BLaER1 treated with 17β-estradiol and CSF1 and Interleukin-3, amounts not matched to agents 10 nM and 100 nM (cell line): ENCODE results near the gene SIPA1L3.
A peak's percentile ranks its signal among the peaks of the same experiment; 100 is the strongest.

Experiments used
- H3K27ac ChIP-seq, 11 experiments: shearing (Covaris generic); formaldehyde crosslinking; 2 replicates each; pipeline ENCODE4 v1.8.1; 2022
- H3K27me3 ChIP-seq, 11 experiments: shearing (Covaris generic); formaldehyde crosslinking; 2 replicates each; pipeline ENCODE4 v1.8.1; 2022
- H3K36me3 ChIP-seq, 11 experiments: shearing (Covaris generic); formaldehyde crosslinking; 2 replicates each; pipeline ENCODE4 v1.8.1; 2022
- H3K4me1 ChIP-seq, 10 experiments: shearing (Covaris generic); formaldehyde crosslinking; 2 replicates each; pipeline ENCODE4 v1.8.1; 2022
- H3K4me2 ChIP-seq, 11 experiments: shearing (Covaris generic); formaldehyde crosslinking; 2 replicates each; pipeline ENCODE4 v1.8.1; 2022
- H3K4me3 ChIP-seq, 10 experiments: shearing (Covaris generic); formaldehyde crosslinking; 2 replicates each; pipeline ENCODE4 v1.8.1; 2022
- H3K9ac ChIP-seq, 11 experiments: shearing (Covaris generic); formaldehyde crosslinking; 2 replicates each; pipeline ENCODE4 v1.8.1; 2022
- H3K9me3 ChIP-seq, 11 experiments: shearing (Covaris generic); formaldehyde crosslinking; replicated peaks in 1 of 11; 2 replicates each; pipeline ENCODE4 v1.8.1; 2022
- H4K20me1 ChIP-seq, 11 experiments: shearing (Covaris generic); formaldehyde crosslinking; 2 replicates each; pipeline ENCODE4 v1.8.1; 2022
- Cebpa-rat ChIP-seq, 11 experiments: shearing (Covaris generic); IDR thresholded peaks; 2 replicates each; pipeline ENCODE4 v1.8.1; 2022

SIPA1L3 gene

DNA sequence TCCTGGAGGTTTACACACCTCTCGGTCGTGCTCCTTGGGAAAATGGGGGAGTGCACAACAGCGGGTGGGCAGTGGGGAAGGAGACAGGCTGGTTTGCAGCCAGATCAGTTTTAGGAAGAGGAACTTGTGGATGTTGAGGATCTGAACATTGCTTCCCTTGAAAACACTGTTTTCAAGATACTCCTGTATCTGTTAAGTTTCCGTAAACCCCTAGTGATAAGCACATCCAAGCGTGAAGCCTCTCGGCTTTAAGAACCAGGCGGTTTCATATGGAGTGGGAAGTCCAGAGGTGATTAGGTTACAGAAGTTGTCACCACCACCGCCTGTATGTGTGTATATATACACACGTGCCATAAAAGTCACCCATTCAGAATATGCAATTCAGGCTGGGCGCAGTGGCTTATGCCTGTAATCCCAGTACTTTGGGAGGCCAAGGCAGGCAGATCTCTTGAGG, 47.4 kb downstream of the SIPA1L3 start:
- no peak overlapping the region for H3K4me3 ChIP-seq
- no peaks in the 10 kb centered on the region for H3K27me3 ChIP-seq
- peaks cover 0 to 22% (median 0%) of the 10 kb centered on the region in 11 experiments; a peak in 4 of 22 replicates for H4K20me1 ChIP-seq
- TF ChIP-seq Cebpa-rat (IDR thresholded peaks at IDR 0.05): no peak
- no peak overlapping the region for H3K9ac ChIP-seq
- H3K36me3 ChIP-seq: peaks cover 0 to 19% (median 5%) of the 10 kb centered on the region in 11 experiments; a peak in 10 of 22 replicates
- peak overlapping the region in 2 of 11 experiments; percentile 21 to 23; a peak in 1 of 22 replicates for H3K4me2 ChIP-seq
- peaks cover 4 to 17% (median 14%) of the 10 kb centered on the region in 11 experiments; a peak in 19 of 22 replicates for H3K9me3 ChIP-seq
- peaks cover 5 to 37% (median 17%) of the 10 kb centered on the region in 10 experiments for H3K4me1 ChIP-seq
- no peak overlapping the region for H3K27ac ChIP-seq

DNA sequence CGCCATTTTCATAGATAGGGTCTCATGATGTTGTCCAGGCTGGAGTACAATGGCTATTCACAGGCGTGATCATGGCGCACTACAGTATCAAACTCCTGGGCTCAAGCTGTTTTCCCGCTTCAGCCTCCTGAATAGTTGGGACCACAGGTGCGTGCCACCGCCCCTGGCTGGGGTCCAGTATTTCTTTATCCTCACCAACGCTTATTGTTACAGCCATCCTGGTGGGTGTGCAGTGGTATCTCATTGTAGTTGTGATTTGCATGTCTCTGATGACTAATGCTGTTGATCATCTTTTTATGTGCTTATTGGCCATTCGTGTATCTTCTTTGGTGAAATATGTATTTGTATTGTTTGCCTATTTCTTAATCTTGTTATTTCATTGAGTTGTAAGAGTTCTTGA, 49.0 kb downstream of the SIPA1L3 start:
- Histone ChIP-seq H3K4me2 (no peak overlapping the region), H3K9me3 (peaks cover 9 to 25% (median 21%) of the 10 kb centered on the region in 11 experiments), H3K9ac (no peak overlapping the region), H3K4me1 (peaks cover 11 to 30% (median 19%) of the 10 kb centered on the region in 10 experiments), H3K27ac (no peak overlapping the region), H3K4me3 (no peak overlapping the region), H3K36me3 (peaks cover 0 to 12% (median 5%) of the 10 kb centered on the region in 11 experiments; a peak in 12 of 22 replicates), H3K27me3 (no peaks in the 10 kb centered on the region), H4K20me1 (peaks cover 0 to 15% (median 0%) of the 10 kb centered on the region in 11 experiments; a peak in 4 of 22 replicates)
- TF ChIP-seq Cebpa-rat (IDR thresholded peaks at IDR 0.05): no peak

DNA sequence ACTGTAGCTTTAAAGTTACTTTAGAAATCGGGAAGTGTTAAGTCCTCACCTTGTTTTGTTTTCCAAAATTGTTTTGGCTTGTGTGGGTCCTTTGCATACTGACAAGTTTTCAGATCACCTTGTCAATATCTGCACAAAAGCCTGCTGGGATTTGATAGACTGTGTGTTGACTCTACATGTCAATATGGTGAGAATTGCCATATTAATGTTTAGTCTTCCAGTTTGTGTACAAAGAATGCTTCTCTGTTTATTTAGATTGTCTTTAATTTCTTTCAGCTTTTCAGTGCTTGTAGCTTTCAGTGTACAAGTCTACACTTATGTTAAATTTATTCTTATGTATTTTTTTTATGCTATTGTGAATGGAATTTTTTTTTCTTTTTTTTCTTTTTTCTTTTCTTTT, 50.2 kb downstream of the SIPA1L3 start:
- H3K27me3 ChIP-seq: no peaks in the 10 kb centered on the region
- H4K20me1 ChIP-seq: peaks cover 0 to 14% (median 0%) of the 10 kb centered on the region in 11 experiments; a peak in 4 of 22 replicates
- TF ChIP-seq Cebpa-rat (IDR thresholded peaks at IDR 0.05): no peak
- H3K4me1 ChIP-seq: peaks cover 13 to 21% (median 16%) of the 10 kb centered on the region in 10 experiments
- H3K9ac ChIP-seq: no peak overlapping the region
- no peak overlapping the region for H3K4me3 ChIP-seq
- H3K9me3 ChIP-seq: peaks cover 16 to 37% (median 32%) of the 10 kb centered on the region in 11 experiments
- H3K27ac ChIP-seq: no peak overlapping the region
- H3K4me2 ChIP-seq: no peak overlapping the region
- peaks cover 0 to 19% (median 10%) of the 10 kb centered on the region in 11 experiments; a peak in 12 of 22 replicates for H3K36me3 ChIP-seq

DNA sequence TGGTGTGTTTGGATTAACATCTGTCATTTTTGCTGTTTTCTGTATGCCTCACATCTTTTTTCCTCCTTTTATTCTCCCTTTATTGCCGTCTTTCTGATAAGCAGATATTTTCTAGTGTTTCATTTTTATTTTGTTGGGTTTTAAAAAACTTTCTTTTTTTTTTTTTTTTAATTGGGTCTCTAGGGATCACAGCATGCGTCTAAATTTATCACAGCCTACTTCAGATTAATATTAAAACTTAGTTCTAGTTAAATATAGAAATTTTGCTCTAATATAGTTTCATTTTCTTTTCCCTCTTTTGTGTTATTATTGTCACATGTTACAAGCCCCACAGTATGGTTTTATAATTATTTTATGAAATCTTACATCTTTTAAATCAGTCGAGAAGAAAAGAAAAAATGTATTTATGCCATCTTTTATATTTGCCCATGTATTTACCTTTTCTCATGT, 52.7 kb downstream of the SIPA1L3 start:
- Histone ChIP-seq H3K9me3 (peaks cover 16 to 40% (median 32%) of the 10 kb centered on the region in 11 experiments), H3K4me2 (peak overlapping the region; percentile 3 to 56 (median 30); a peak in 16 of 22 replicates), H3K4me1 (peaks cover 14 to 35% (median 21%) of the 10 kb centered on the region in 10 experiments), H3K27ac (0 out of 22 replicates have a peak overlapping the region, but pooled peaks of 2 of the 11 experiments have one; percentile 7 to 32), H3K36me3 (peaks cover 0 to 19% (median 10%) of the 10 kb centered on the region in 11 experiments; a peak in 13 of 22 replicates), H3K9ac (no peak overlapping the region), H3K4me3 (no peak overlapping the region), H3K27me3 (no peaks in the 10 kb centered on the region), H4K20me1 (peaks cover 0 to 5% (median 0%) of the 10 kb centered on the region in 11 experiments; a peak in 2 of 22 replicates)
- TF ChIP-seq Cebpa-rat (IDR thresholded peaks at IDR 0.05): no peak

DNA sequence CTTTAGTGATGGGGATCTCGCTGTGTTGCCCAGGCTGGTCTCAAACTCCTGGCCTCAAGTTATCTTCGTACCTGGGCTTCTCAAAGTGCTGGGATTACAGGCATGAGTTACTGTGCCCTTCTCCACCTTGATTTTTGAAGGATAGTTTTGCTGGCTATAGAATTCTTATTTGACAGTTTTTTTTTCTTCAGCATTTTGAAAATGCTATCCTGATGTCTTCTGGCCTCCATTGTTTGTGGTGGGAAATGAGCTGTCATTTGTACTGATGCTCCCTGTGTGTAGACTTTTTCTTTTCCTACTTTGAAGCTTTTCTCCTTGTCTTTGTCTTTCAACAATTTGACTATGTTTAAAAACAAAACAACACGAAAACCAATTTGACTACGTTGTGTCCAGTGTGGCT, 54.2 kb downstream of the SIPA1L3 start:
- Histone ChIP-seq H3K4me1 (peaks cover 15 to 36% (median 22%) of the 10 kb centered on the region in 10 experiments), H4K20me1 (peaks cover 0 to 9% (median 0%) of the 10 kb centered on the region in 11 experiments; a peak in 3 of 22 replicates), H3K9me3 (peaks cover 16 to 40% (median 32%) of the 10 kb centered on the region in 11 experiments), H3K27me3 (no peaks in the 10 kb centered on the region), H3K27ac (no peak overlapping the region), H3K4me2 (no peak overlapping the region), H3K36me3 (peaks cover 0 to 19% (median 10%) of the 10 kb centered on the region in 11 experiments; a peak in 13 of 22 replicates), H3K4me3 (no peak overlapping the region; a peak in 1 of 20 replicates), H3K9ac (no peak overlapping the region)
- TF ChIP-seq Cebpa-rat (IDR thresholded peaks at IDR 0.05): no peak

DNA sequence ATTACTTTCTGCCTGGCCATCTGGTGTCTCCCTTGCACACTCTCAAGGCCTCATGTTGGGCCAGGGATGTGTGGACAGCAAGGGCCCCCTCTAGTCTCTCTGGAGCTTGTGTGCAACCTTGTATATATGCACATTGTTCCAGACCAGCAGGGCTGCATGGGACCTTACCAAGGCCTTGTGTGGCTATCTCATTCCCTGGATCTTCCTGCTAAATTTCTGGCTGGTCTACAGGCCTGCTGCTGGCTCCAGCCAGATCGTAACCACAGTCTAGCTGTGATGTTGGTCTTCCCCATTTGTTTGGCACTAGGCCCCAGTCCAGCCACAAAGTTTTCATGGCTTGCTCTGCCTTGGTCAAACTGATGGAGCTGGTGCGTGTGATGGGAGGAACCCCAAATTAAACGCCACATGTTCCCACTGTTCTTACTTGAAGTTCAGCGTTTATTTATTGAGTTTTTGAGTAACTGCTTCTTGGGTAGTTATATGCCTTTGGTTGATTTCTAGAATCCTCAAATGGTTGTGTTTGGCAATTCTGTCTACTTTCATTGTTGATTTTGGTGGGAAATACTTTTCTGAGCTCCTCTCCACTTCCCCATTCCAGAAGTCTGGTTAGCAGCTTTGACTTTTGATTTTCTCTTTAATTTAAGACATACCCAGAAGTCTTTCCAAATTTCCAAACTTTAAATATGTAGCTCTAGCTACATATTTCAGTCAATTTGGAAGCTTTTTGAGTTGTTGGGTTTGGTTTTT, 56.4 kb downstream of the SIPA1L3 start:
- peaks cover 12 to 30% (median 24%) of the 10 kb centered on the region in 11 experiments for H3K9me3 ChIP-seq
- peaks cover 0 to 14% (median 6%) of the 10 kb centered on the region in 11 experiments; a peak in 10 of 22 replicates for H3K36me3 ChIP-seq
- no peak overlapping the region for H3K4me3 ChIP-seq
- H3K27ac ChIP-seq: peak overlapping the region in 1 of 11 experiments; percentile 9; a peak in 1 of 22 replicates
- H3K4me2 ChIP-seq: peak overlapping the region in 4 of 11 experiments; percentile 8 to 35 (median 18); a peak in 6 of 22 replicates
- H4K20me1 ChIP-seq: peaks cover 0 to 13% (median 0%) of the 10 kb centered on the region in 11 experiments; a peak in 3 of 22 replicates
- no peak for TF ChIP-seq Cebpa-rat (IDR thresholded peaks at IDR 0.05)
- H3K4me1 ChIP-seq: peaks cover 20 to 42% (median 24%) of the 10 kb centered on the region in 10 experiments
- H3K27me3 ChIP-seq: no peaks in the 10 kb centered on the region
- no peak overlapping the region for H3K9ac ChIP-seq

DNA sequence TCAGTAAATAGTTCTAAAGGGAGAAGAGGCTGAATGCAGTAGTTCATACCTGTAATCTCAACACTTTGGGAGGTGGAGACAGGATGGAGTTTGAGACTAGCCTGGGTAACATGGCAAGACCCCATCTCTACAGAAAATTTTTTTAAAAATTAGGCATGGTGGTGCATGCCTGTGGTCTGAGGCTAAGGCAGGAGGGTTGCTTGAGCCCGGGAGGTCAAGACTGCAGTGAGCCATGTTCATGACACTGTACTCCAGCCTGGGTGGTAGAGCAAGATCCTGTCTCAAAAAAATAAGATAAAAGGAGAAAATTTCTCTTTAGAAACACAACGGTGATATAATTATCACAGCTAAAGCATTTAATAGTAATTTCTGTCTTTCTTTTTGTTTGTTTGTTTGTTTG, 57.1 kb downstream of the SIPA1L3 start:
- Histone ChIP-seq H3K4me2 (peak overlapping the region in 1 of 11 experiments; percentile 18; a peak in 1 of 22 replicates), H3K27ac (no peak overlapping the region), H3K4me3 (no peak overlapping the region), H3K9ac (no peak overlapping the region), H4K20me1 (peaks cover 0 to 13% (median 0%) of the 10 kb centered on the region in 11 experiments; a peak in 3 of 22 replicates), H3K36me3 (peaks cover 0 to 16% (median 6%) of the 10 kb centered on the region in 11 experiments; a peak in 10 of 22 replicates), H3K4me1 (peaks cover 19 to 38% (median 22%) of the 10 kb centered on the region in 10 experiments), H3K9me3 (peaks cover 12 to 28% (median 23%) of the 10 kb centered on the region in 11 experiments; a peak in 21 of 22 replicates), H3K27me3 (no peaks in the 10 kb centered on the region)
- no peak for TF ChIP-seq Cebpa-rat (IDR thresholded peaks at IDR 0.05)

DNA sequence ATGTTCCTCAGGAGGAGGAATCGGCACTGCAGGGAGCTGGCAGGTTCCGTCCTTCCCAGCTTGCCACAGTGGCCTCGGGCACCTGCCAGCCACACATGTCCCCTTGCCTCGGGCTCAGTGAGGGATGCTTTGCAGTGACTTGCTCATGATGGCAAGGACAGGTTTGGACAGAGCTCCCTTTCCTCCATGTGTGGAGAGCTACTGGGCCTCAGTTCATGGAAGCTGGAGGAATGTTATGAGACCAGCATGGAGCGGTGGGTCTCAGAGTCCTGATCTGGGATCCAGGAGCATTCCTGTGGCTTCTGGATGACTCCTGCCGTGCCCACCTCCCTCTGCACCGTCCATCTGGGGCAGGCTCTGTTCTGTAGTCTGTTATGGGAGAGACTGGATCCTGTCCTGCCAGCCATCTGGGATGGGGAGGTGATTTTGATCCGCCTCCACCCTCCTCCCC, 59.2 kb downstream of the SIPA1L3 start:
- Histone ChIP-seq H3K36me3 (peaks cover 4 to 21% (median 13%) of the 10 kb centered on the region in 11 experiments; a peak in 18 of 22 replicates), H3K27me3 (no peaks in the 10 kb centered on the region), H3K27ac (no peak overlapping the region), H3K4me3 (no peak overlapping the region), H3K9ac (no peak overlapping the region), H3K4me1 (peaks cover 8 to 29% (median 15%) of the 10 kb centered on the region in 10 experiments; a peak in 16 of 20 replicates), H3K4me2 (peak overlapping the region in 2 of 11 experiments; percentile 16 to 32; a peak in 3 of 22 replicates), H4K20me1 (peaks cover 0 to 13% (median 0%) of the 10 kb centered on the region in 11 experiments; a peak in 3 of 22 replicates), H3K9me3 (peaks cover 21 to 37% (median 29%) of the 10 kb centered on the region in 11 experiments)
- no peak for TF ChIP-seq Cebpa-rat (IDR thresholded peaks at IDR 0.05)
